ENCODE measurements around the gene CHKB. TPM values are rescaled to one million over a fixed set of nuclear protein-coding genes. Genes with fewer than 3 reads are reported as not detected.

Gene CHKB
- total RNA-seq, 2 donors from 2014 or later = 43.3 to 122 TPM

- intact Hi-C loops (cut with DNase I) = no loop called here
- ATAC-seq (peak; percentile 65), DNase-seq (peak; percentile 73 to 83 (median 82))
- 2 to 5% methylated on average over 16 to 53 of the region's 56 CpGs for WGBS, 2 donors
- peak overlapping the region in 1 of 2 donors; percentile 17 for H3K4me3 ChIP-seq
- H3K27me3 ChIP-seq = peaks cover 0 to 21% of the 10 kb centered on the region in 2 donors
- no peaks in the 10 kb centered on the region for H3K36me3 ChIP-seq (replicated peaks in 1 of 2; ENCODE audit: insufficient read depth in 1 of 2, low read depth in 2 of 2)
- H3K9me3 ChIP-seq = no peaks in the 10 kb centered on the region
- peaks cover 42% of the 10 kb centered on the region for H3K4me1 ChIP-seq
- H3K27ac ChIP-seq = peak overlapping the region; percentile 70 to 90 (median 82)
- TF ChIP-seq POLR2A (IDR thresholded peaks at IDR 0.05) = peak in 2 of 3 donors; percentile 39 to 48
- no peak for TF ChIP-seq CTCF (IDR thresholded peaks at IDR 0.05)
These were observed 50.5 kb downstream of the CHKB start for GRCh38 chr22:50531962-50532674.

- intact Hi-C loops (cut with DNase I) = no loop called here
- TF ChIP-seq CTCF (IDR thresholded peaks at IDR 0.05) (no peak), POLR2A (IDR thresholded peaks at IDR 0.05) (peak in 1 of 3 donors; percentile 11)
- WGBS, 2 donors = 2 to 7% methylated on average over 3 to 37 of the region's 44 CpGs
- H3K9me3 ChIP-seq = no peaks in the 10 kb centered on the region
- H3K27me3 ChIP-seq = peaks cover 0 to 21% of the 10 kb centered on the region in 2 donors
- H3K4me1 ChIP-seq = peaks cover 48% of the 10 kb centered on the region
- DNase-seq (peak in 3 of 4 donors; percentile 50 to 58 (median 50)), ATAC-seq (peak; percentile 31)
- H3K4me3 ChIP-seq = peak overlapping the region in 1 of 2 donors; percentile 17
- no peaks in the 10 kb centered on the region for H3K36me3 ChIP-seq (replicated peaks in 1 of 2; ENCODE audit: insufficient read depth in 1 of 2, low read depth in 2 of 2)
- peak overlapping the region; percentile 70 to 90 (median 82) for H3K27ac ChIP-seq
These were observed 51.1 kb downstream of the CHKB start for GRCh38 chr22:50531546-50531961.

GRCh38 chr22:50530877-50531545 lies 51.6 kb downstream of the CHKB start:
- Histone ChIP-seq H3K36me3 (replicated peaks in 1 of 2; ENCODE audit: insufficient read depth in 1 of 2, low read depth in 2 of 2) (no peaks in the 10 kb centered on the region), H3K9me3 (no peaks in the 10 kb centered on the region), H3K4me1 (peaks cover 53% of the 10 kb centered on the region), H3K27me3 (peaks cover 0 to 21% of the 10 kb centered on the region in 2 donors), H3K4me3 (no peak overlapping the region), H3K27ac (peak overlapping the region; percentile 70 to 90 (median 82))
- intact Hi-C loops (cut with DNase I) = no loop called here
- TF ChIP-seq POLR2A (IDR thresholded peaks at IDR 0.05) (peak in 2 of 3 donors; percentile 50 to 77), CTCF (IDR thresholded peaks at IDR 0.05) (no peak)
- peak; percentile 72 to 86 (median 80) for DNase-seq
- peak; percentile 45 for ATAC-seq
- WGBS, 2 donors = 3 to 7% methylated on average over 22 to 52 of the region's 53 CpGs

GRCh38 chr22:50530580-50530876 lies 52.1 kb downstream of the CHKB start:
- TF ChIP-seq CTCF (IDR thresholded peaks at IDR 0.05) = no peak
- peak in 1 of 3 donors; percentile 19 for TF ChIP-seq POLR2A (IDR thresholded peaks at IDR 0.05)
- Histone ChIP-seq H3K36me3 (replicated peaks in 1 of 2; ENCODE audit: insufficient read depth in 1 of 2, low read depth in 2 of 2) (no peaks in the 10 kb centered on the region), H3K27me3 (peaks cover 0 to 21% of the 10 kb centered on the region in 2 donors), H3K4me3 (no peak overlapping the region), H3K9me3 (no peaks in the 10 kb centered on the region), H3K4me1 (peaks cover 54% of the 10 kb centered on the region), H3K27ac (peak overlapping the region; percentile 70 to 90 (median 82))
- ATAC-seq = no peak
- peak in 1 of 4 donors; percentile 43 for DNase-seq
- intact Hi-C loops (cut with DNase I) = no loop called here
- WGBS, 2 donors = 4% methylated on average over 21 of the region's 21 CpGs; no CpG with 5 or more reads in 1 of the 2 donors

Measured in body of pancreas (tissue), 4 donors.